Fibroblast of lung (primary cell): ENCODE measurements around the gene TSPAN1. TPM values are rescaled to one million over a fixed set of nuclear protein-coding genes. Genes with fewer than 3 reads are reported as not detected.

Experiments
- DNase-seq, 2 donors: peaks; one replicate each; pipeline versions ENCODE4 v3.0.0 to v3.0.0-alpha.2; 2010; ENCODE audit warnings: low read depth in 2 of 2
- H2AFZ ChIP-seq: 2 replicates; pipeline ENCODE4 v1.5.1; 2012; ENCODE audit warnings: low read length, control low read depth, inconsistent platforms
- H3K27ac ChIP-seq: 2 replicates; pipeline ENCODE4 v1.5.1; 2011; ENCODE audit warnings: low read length, control low read depth; ENCODE audit not compliant: insufficient read depth
- H3K27me3 ChIP-seq: 2 replicates; pipeline ENCODE4 v1.5.1; 2011; ENCODE audit warnings: mild to moderate bottlenecking, low read length; ENCODE audit not compliant: control insufficient read depth, insufficient read depth
- H3K36me3 ChIP-seq: 2 replicates; pipeline ENCODE4 v1.5.1; 2011; ENCODE audit warnings: low read length; ENCODE audit not compliant: control insufficient read depth, insufficient read depth
- H3K4me1 ChIP-seq: 2 replicates; pipeline ENCODE4 v1.5.1; 2011; ENCODE audit warnings: low read length; ENCODE audit not compliant: control insufficient read depth, insufficient read depth; ENCODE audit errors: extremely low read depth
- H3K4me2 ChIP-seq: 2 replicates; pipeline ENCODE4 v1.5.1; 2011; ENCODE audit warnings: low read length, control low read depth; ENCODE audit not compliant: insufficient read depth; ENCODE audit errors: extremely low read depth
- H3K4me3 ChIP-seq, 4 experiments: fragments of 200-600 bp in 1 of 4; sonication (generic) in 1 of 4; replicated peaks in 1 of 4; 2 replicates each; pipeline ENCODE4 v1.5.1; 2011 to 2016; ENCODE audit warnings: low read length in 4 of 4, low read depth in 3 of 4, mild to moderate bottlenecking in 3 of 4, control low read depth in 2 of 4, inconsistent platforms in 1 of 4, mixed read lengths in 1 of 4; ENCODE audit not compliant: insufficient read depth in 1 of 4; ENCODE audit errors: control extremely low read depth in 1 of 4
- H3K79me2 ChIP-seq: 2 replicates; pipeline ENCODE4 v1.5.1; 2012; ENCODE audit warnings: mild to moderate bottlenecking, low read length, inconsistent platforms; ENCODE audit not compliant: control insufficient read depth, insufficient read depth
- H3K9ac ChIP-seq: 2 replicates; pipeline ENCODE4 v1.5.1; 2011; ENCODE audit warnings: mild to moderate bottlenecking, low read length, control low read depth; ENCODE audit not compliant: insufficient read depth
- H3K9me3 ChIP-seq: 2 replicates; pipeline ENCODE4 v1.5.1; 2012; ENCODE audit warnings: low read depth, low read length; ENCODE audit not compliant: control insufficient read depth, insufficient read depth
- H4K20me1 ChIP-seq: 2 replicates; pipeline ENCODE4 v1.5.1; 2011; ENCODE audit warnings: low read length; ENCODE audit not compliant: control insufficient read depth, insufficient read depth; ENCODE audit errors: extremely low read depth
- EZH2 ChIP-seq: IDR thresholded peaks from 2 replicates; pipeline ENCODE4 v1.5.1; 2012; ENCODE audit warnings: low read length, control low read depth, mild to moderate bottlenecking; ENCODE audit errors: missing control alignments
- polyA plus RNA-seq, 2 donors: library from polyadenylated mRNA; depleted of rRNA in 1 of 2; stranded (reverse) in 1 of 2; unstranded in 1 of 2; fragments of >200 nt; gene quantifications; 2 replicates each; pipeline ENCODE4 v1.2.1, GENCODE V29; 2011 to 2012; ENCODE audit warnings: missing spikeins in 1 of 2
- total RNA-seq: library from RNA; depleted of rRNA; stranded (reverse); fragments of >200 nt; gene quantifications from 2 replicates; pipeline ENCODE4 v1.2.1, GENCODE V29; 2014
- TF ChIP-seq, protein P1 (sequence below), 2 donors: IDR thresholded peaks in 1 of 2; conservative IDR thresholded peaks in 1 of 2; 1 replicate in 1 of 2; 2 replicates in 1 of 2; pipeline ENCODE4 v1.5.1; 2011 to 2012; ENCODE audit warnings: low read length in 2 of 2, control low read depth in 1 of 2, inconsistent platforms in 1 of 2, low read depth in 1 of 2, mild to moderate bottlenecking in 1 of 2

Gene TSPAN1
- total and polyA plus RNA-seq, 2 donors (not counting 1 experiment from before 2014, with no cell fraction given) = 0.17 to 0.94 TPM

DNA sequence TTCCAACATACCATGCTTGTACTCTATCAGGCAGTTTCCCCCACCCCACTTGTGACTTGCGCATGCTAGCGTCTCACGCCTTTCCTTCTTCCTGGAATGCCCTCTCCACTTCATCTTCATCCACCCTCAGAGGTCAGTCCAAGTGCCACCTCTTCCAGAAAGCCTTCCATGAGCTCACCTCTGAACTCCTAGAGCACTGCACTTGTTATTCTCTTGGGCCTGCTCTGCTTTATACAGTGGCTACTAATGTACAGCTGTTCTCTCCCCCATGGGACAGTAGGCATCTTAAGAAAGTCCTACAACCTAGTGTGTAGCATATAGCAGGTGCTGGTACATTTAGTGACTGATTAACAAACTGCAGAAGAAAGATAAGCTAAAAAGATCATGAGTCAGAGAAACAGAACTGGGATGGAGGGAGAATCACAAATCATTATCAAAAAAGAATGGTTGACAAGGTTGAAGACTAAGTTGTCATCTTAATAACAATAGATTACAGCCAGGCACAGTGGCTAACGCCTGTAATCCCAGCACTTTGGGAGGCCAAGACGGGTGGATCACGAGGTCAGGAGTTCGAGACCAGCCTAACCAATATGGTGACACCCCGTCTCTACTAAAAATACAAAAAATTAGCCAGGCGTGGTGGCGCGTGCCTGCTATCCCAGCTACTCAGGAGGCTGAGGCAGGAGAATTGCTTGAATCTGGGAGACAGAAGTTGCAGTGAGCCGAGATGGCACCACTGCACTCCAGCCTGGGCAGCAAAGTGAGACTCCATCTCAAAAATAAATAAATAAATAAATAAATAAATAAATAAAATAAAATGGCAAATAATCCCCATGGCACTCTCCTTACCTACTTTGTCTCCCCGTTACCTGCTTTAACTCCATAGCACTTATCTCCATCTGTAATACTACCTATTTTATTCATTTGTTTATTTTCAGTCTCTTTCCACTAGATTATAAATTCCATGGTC lies 16.3 kb upstream of the TSPAN1 start:
- Histone ChIP-seq H4K20me1 (no peaks in the 10 kb centered on the region), H3K36me3 (no peaks in the 10 kb centered on the region), H3K79me2 (no peaks in the 10 kb centered on the region), H3K9me3 (no peaks in the 10 kb centered on the region), H2AFZ (no peak overlapping the region), H3K9ac (no peak overlapping the region), H3K27me3 (peaks cover 5% of the 10 kb centered on the region), H3K4me2 (no peak overlapping the region), H3K27ac (no peak overlapping the region), H3K4me3 (no peak overlapping the region), H3K4me1 (no peaks in the 10 kb centered on the region)
- DNase-seq = no peak
- TF ChIP-seq, protein P1, sequence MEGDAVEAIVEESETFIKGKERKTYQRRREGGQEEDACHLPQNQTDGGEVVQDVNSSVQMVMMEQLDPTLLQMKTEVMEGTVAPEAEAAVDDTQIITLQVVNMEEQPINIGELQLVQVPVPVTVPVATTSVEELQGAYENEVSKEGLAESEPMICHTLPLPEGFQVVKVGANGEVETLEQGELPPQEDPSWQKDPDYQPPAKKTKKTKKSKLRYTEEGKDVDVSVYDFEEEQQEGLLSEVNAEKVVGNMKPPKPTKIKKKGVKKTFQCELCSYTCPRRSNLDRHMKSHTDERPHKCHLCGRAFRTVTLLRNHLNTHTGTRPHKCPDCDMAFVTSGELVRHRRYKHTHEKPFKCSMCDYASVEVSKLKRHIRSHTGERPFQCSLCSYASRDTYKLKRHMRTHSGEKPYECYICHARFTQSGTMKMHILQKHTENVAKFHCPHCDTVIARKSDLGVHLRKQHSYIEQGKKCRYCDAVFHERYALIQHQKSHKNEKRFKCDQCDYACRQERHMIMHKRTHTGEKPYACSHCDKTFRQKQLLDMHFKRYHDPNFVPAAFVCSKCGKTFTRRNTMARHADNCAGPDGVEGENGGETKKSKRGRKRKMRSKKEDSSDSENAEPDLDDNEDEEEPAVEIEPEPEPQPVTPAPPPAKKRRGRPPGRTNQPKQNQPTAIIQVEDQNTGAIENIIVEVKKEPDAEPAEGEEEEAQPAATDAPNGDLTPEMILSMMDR (conservative IDR thresholded peaks at IDR 0.05 in 1 of 2, IDR thresholded peaks at IDR 0.05 in 1 of 2; ENCODE audit: low read depth in 1 of 2, low read length in 2 of 2) = no peak
- no peak for TF ChIP-seq EZH2

DNA sequence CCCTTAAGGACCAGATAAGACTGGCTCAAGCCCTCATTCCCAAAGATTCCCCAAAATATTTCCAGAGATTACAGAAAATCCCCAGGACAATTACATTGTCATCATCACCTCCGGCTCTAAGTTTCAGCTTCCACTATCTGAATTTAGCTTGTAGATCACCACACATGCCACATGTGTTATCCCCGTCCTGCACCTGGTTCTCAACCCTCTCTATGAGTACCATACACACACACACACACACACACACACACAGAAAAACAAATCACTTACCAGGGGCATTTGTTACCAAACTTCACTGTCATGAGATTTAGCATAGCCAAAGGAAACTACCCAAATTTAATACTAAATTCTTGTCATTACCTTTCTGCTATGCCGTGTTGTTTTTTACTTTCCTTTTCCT lies 15.4 kb upstream of the TSPAN1 start:
- Histone ChIP-seq H3K4me1 (no peaks in the 10 kb centered on the region), H2AFZ (no peak overlapping the region)

DNA sequence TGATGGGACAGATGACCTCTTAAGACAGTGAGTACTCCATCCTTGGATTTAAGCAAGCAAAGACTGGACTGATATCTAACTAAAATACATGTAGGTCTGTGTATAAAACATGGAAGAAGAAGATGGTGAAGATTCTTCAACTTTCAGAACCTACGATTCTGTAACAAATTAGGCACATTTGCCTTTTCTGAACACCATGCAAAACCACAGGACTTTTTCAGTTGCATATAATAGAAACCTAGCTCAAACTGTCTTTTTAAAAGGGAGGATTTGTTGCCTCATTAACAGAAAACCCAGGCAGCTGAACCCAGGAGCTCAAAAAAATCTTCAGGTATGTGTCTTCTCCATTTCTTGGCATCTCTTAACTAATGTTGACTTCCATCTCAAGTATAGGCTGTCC lies 14.7 kb upstream of the TSPAN1 start:
- TF ChIP-seq EZH2 = no peak
- TF ChIP-seq, protein P1 (conservative IDR thresholded peaks at IDR 0.05 in 1 of 2, IDR thresholded peaks at IDR 0.05 in 1 of 2; ENCODE audit: low read depth in 1 of 2, low read length in 2 of 2) = no peak
- Histone ChIP-seq H4K20me1 (no peaks in the 10 kb centered on the region), H3K4me2 (no peak overlapping the region)

More for the DNA sequence above, 15.4 kb upstream of the TSPAN1 start:
- Histone ChIP-seq H3K9me3 (no peaks in the 10 kb centered on the region), H3K27me3 (peaks cover 5% of the 10 kb centered on the region), H3K9ac (no peak overlapping the region), H3K4me2 (no peak overlapping the region), H4K20me1 (no peaks in the 10 kb centered on the region), H3K79me2 (no peaks in the 10 kb centered on the region), H3K27ac (no peak overlapping the region), H3K36me3 (no peaks in the 10 kb centered on the region), H3K4me3 (no peak overlapping the region)
- DNase-seq = no peak
- no peak for TF ChIP-seq EZH2
- TF ChIP-seq, protein P1 (conservative IDR thresholded peaks at IDR 0.05 in 1 of 2, IDR thresholded peaks at IDR 0.05 in 1 of 2; ENCODE audit: low read depth in 1 of 2, low read length in 2 of 2) = no peak

More for the DNA sequence above, 14.7 kb upstream of the TSPAN1 start:
- peaks cover 5% of the 10 kb centered on the region for H3K27me3 ChIP-seq
- no peak overlapping the region for H2AFZ ChIP-seq
- H3K9me3 ChIP-seq = no peaks in the 10 kb centered on the region
- no peak overlapping the region for H3K27ac ChIP-seq
- DNase-seq = no peak
- H3K4me1 ChIP-seq = no peaks in the 10 kb centered on the region
- H3K36me3 ChIP-seq = no peaks in the 10 kb centered on the region
- no peak overlapping the region for H3K9ac ChIP-seq
- no peaks in the 10 kb centered on the region for H3K79me2 ChIP-seq
- no peak overlapping the region for H3K4me3 ChIP-seq
